ENCODE measurements around the gene DTX3L. TPM values are rescaled to one million over a fixed set of nuclear protein-coding genes. Genes with fewer than 3 reads are reported as not detected.

Gene DTX3L
- total and polyA plus RNA-seq, 10 of the 15 experiments (the other 5 are each of a cell fraction or from before 2014, with no cell fraction given) = 9.9 to 41.4 (median 21.7) TPM

DNA sequence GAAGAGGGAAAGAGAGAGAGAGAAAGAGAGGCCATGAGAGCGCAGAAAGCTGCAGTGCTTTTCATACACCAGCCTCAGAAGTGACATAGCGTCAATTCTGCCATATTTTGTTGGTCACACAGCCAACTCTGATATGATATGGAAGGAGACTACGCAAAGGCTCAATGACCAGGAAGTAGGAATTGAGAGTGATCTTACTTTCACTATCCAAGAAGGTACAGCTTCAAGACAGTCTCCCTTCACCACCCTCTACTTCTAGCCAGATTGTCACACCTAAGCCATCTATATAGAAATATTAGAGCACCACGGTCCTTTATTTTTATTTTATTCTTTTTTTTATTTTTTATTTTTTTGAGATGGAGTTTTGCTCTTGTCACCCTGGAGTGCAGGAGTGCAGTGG, 34.4 kb downstream of the DTX3L start:
- Histone ChIP-seq H3K36me3 (ENCODE audit: control insufficient read depth in 2 of 2, insufficient read depth in 2 of 2, low read length in 1 of 2) (no peaks in the 10 kb centered on the region), H3K9ac (ENCODE audit: control insufficient read depth, insufficient read depth, low read length) (no peak overlapping the region), H3K9me3 (replicated peaks; ENCODE audit: control insufficient read depth, insufficient read depth, low read length) (no peaks in the 10 kb centered on the region; the same call in 2 of the 3 replicates), H3K27ac (ENCODE audit: control insufficient read depth, insufficient read depth) (no peak overlapping the region), H3K4me1 (ENCODE audit: control insufficient read depth, insufficient read depth, low read length) (0 out of 2 replicates have a peak, but pooled peaks cover 3% of the 10 kb centered on the region), H3K79me2 (ENCODE audit: control insufficient read depth, insufficient read depth, low read length) (no peaks in the 10 kb centered on the region; the same call in 1 of the 2 replicates), H2AFZ (ENCODE audit: control insufficient read depth, low read depth, low read length) (peak overlapping the region; percentile 44; the same call in 1 of the 2 replicates), H3K4me3 (no peak overlapping the region), H3K4me2 (ENCODE audit: control insufficient read depth, insufficient read depth) (peak overlapping the region; percentile 30; the same call in 1 of the 2 replicates), H3K27me3 (replicated peaks in 1 of 2; ENCODE audit: control insufficient read depth in 2 of 2, insufficient read depth in 2 of 2, low read length in 1 of 2) (no peaks in the 10 kb centered on the region), H4K20me1 (ENCODE audit: control insufficient read depth, insufficient read depth) (no peaks in the 10 kb centered on the region)
- ChIA-PET SMC1A (ENCODE audit: uncharacterized antibody, unreplicated experiment) (interaction anchor here (0.8 to 2.7 kb wide), 3 partner anchors 14 to 81 kb away, joined by 3 to 10 read pairs (median 4); no protein-coding TSS in a partner anchor), POLR2A (no interaction called here), CTCF (interaction anchor here (1.6 kb wide), 1 partner anchor 81 kb away, joined by 4 read pairs; no protein-coding TSS in a partner anchor), RAD21 (ENCODE audit: unreplicated experiment) (no interaction called here)
- DNase-seq (ENCODE audit: low read depth, low spot score) (no peak), FAIRE-seq (no peak), ATAC-seq (peak; percentile 52)
- in situ Hi-C loops (cut with MboI) = no loop called here
- TF ChIP-seq TAF1 (IDR thresholded peaks at IDR 0.05; ENCODE audit: borderline replicate concordance, low read depth, low read length) (no peak), SMAD5 (IDR thresholded peaks at IDR 0.05; ENCODE audit: low read depth) (no peak), MEF2A (IDR thresholded peaks at IDR 0.05; ENCODE audit: insufficient read depth, low read depth, low read length) (no peak), ETV6 (conservative IDR thresholded peaks at IDR 0.05 in 1 of 2, IDR thresholded peaks at IDR 0.05 in 1 of 2; ENCODE audit: borderline replicate concordance in 1 of 2, low read depth in 1 of 2) (no peak), SMARCA5 (IDR thresholded peaks at IDR 0.05) (no peak), BRCA1 (IDR thresholded peaks at IDR 0.05; ENCODE audit: low read depth, low read length) (no peak)
- WGBS (ENCODE audit: insufficient coverage, insufficient replicate concordance, low lambda C conversion rate, missing lambda C conversion rate) = 97% methylated on average over 4 of the region's 4 CpGs
- BruUV-seq (replicated peaks) = no TSS peak
- intact Hi-C loops (cut with micrococcal nuclease; ENCODE audit: unreplicated experiment) = no loop called here

DNA sequence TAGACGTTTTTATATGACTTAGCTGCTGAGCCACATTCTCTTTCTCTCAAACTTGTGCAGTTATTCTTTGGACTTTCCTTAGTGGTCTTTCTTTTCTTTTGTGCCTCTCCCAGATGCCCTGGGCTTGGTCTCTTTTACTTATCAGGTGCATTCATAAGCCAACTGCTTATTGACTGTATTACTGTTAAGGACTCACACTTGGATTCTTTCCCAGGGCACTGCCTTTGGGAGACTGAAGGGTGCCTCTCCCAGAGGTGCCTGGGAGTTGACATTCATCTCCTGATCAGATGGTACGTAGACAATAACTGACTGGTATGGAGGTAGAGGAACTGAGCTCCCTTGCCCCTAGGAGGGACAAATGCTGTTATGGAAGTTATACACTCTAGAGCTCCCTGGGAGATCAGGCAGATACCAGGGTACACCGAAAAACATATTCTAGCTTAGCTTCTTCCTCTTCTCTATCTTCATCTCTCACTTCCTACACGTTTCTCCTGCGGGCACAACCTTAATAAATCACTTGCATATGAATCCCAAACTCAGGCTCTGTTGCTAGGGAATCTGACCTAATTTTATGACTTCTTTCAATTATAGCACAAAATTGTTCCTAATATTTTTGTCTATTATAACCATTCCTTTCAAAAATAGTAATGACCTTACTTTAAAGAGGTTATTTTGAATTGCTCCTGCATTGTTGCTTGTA, 38.0 kb downstream of the DTX3L start:
- CTCF ChIA-PET = interaction anchor here (1.0 to 1.1 kb wide), 2 partner anchors 19 to 24 kb away, joined by 3 read pairs; no protein-coding TSS in a partner anchor
- BruUV-seq (replicated peaks) = no TSS peak
- RAD21 ChIA-PET (ENCODE audit: unreplicated experiment) = no interaction called here
- Histone ChIP-seq H3K9ac (ENCODE audit: control insufficient read depth, insufficient read depth, low read length) (no peak overlapping the region), H3K9me3 (replicated peaks; ENCODE audit: control insufficient read depth, insufficient read depth, low read length) (no peaks in the 10 kb centered on the region; the same call in 2 of the 3 replicates), H2AFZ (ENCODE audit: control insufficient read depth, low read depth, low read length) (no peak overlapping the region), H3K79me2 (ENCODE audit: control insufficient read depth, insufficient read depth, low read length) (no peaks in the 10 kb centered on the region; the same call in 1 of the 2 replicates), H4K20me1 (ENCODE audit: control insufficient read depth, insufficient read depth) (no peaks in the 10 kb centered on the region), H3K4me1 (ENCODE audit: control insufficient read depth, insufficient read depth, low read length) (0 out of 2 replicates have a peak, but pooled peaks cover 3% of the 10 kb centered on the region), H3K36me3 (ENCODE audit: control insufficient read depth in 2 of 2, insufficient read depth in 2 of 2, low read length in 1 of 2) (no peaks in the 10 kb centered on the region), H3K27ac (ENCODE audit: control insufficient read depth, insufficient read depth) (no peak overlapping the region), H3K4me2 (ENCODE audit: control insufficient read depth, insufficient read depth) (no peak overlapping the region), H3K27me3 (replicated peaks in 1 of 2; ENCODE audit: control insufficient read depth in 2 of 2, insufficient read depth in 2 of 2, low read length in 1 of 2) (no peaks in the 10 kb centered on the region), H3K4me3 (no peak overlapping the region)
- 89% methylated on average over 5 of the region's 5 CpGs for WGBS (ENCODE audit: insufficient coverage, insufficient replicate concordance, low lambda C conversion rate, missing lambda C conversion rate)
- in situ Hi-C loops (cut with MboI) (no loop called here), intact Hi-C loops (cut with micrococcal nuclease; ENCODE audit: unreplicated experiment) (no loop called here)
- POLR2A ChIA-PET = no interaction called here
- DNase-seq (ENCODE audit: low read depth, low spot score) (no peak), FAIRE-seq (no peak), ATAC-seq (no peak)
- SMC1A ChIA-PET (ENCODE audit: uncharacterized antibody, unreplicated experiment) = interaction anchor here (0.5 to 1.0 kb wide), 2 partner anchors 20 to 622 kb away, joined by 3 to 4 read pairs; no protein-coding TSS in a partner anchor
- TF ChIP-seq KDM1A (IDR thresholded peaks at IDR 0.05; ENCODE audit: borderline replicate concordance) (no peak), NFIC (IDR thresholded peaks at IDR 0.05; ENCODE audit: low read depth, low read length) (no peak), SMAD1 (IDR thresholded peaks at IDR 0.05; ENCODE audit: low read depth, partially characterized antibody) (no peak), TCF3 (IDR thresholded peaks at IDR 0.05; ENCODE audit: borderline replicate concordance, insufficient read depth, low read depth, low read length) (no peak), ZNF207 (IDR thresholded peaks at IDR 0.05; ENCODE audit: borderline replicate concordance) (no peak), CHD1 (IDR thresholded peaks at IDR 0.05; ENCODE audit: low read depth, low read length) (no peak), SPI1 (IDR thresholded peaks at IDR 0.05; ENCODE audit: borderline replicate concordance, insufficient read depth, low read depth, low read length) (no peak), FOXK2 (IDR thresholded peaks at IDR 0.05) (no peak), SUPT20H (IDR thresholded peaks at IDR 0.05; ENCODE audit: borderline replicate concordance, control insufficient read depth, low read depth, low read length) (no peak), BCL11A (IDR thresholded peaks at IDR 0.05; ENCODE audit: low read depth, low read length) (no peak)
